OCI-LY7 (cell line): ENCODE data around the gene MTCH1.

ENCODE experiments used
- EZH2phosphoT487 ChIP-seq: fragments of 200-600 bp; sonication (generic); IDR thresholded peaks from 2 replicates; pipeline ENCODE4 v1.6.1; 2018; ENCODE audit warnings: low read depth, borderline replicate concordance, mild to moderate bottlenecking, mixed run types, antibody characterized with exemption, low read length, moderate library complexity, mixed read lengths
- TF ChIP-seq, protein P1 (sequence below): fragments of 200-600 bp; sonication (generic); conservative IDR thresholded peaks from 2 replicates; pipeline ENCODE4 v1.5.1; 2014; ENCODE audit warnings: mild to moderate bottlenecking, antibody characterized with exemption, low read length, moderate library complexity, mixed read lengths

DNA sequence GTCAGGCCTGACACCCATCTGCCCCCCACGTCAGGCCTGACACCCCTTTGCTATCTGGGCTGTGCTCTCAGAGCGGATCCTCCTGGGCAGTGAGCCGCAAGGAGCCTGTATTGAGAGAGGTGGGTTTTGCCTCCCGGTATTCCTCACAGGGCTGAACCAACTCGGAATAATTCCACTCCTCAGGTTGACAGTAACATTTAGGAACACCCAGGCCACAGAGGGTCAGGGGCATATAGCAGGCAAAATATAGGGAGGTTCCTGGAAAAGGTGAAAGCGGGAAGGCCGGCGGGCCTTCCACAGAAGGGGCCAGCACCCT, 12.7 kb upstream of the MTCH1 start:
- TF ChIP-seq, protein P1, sequence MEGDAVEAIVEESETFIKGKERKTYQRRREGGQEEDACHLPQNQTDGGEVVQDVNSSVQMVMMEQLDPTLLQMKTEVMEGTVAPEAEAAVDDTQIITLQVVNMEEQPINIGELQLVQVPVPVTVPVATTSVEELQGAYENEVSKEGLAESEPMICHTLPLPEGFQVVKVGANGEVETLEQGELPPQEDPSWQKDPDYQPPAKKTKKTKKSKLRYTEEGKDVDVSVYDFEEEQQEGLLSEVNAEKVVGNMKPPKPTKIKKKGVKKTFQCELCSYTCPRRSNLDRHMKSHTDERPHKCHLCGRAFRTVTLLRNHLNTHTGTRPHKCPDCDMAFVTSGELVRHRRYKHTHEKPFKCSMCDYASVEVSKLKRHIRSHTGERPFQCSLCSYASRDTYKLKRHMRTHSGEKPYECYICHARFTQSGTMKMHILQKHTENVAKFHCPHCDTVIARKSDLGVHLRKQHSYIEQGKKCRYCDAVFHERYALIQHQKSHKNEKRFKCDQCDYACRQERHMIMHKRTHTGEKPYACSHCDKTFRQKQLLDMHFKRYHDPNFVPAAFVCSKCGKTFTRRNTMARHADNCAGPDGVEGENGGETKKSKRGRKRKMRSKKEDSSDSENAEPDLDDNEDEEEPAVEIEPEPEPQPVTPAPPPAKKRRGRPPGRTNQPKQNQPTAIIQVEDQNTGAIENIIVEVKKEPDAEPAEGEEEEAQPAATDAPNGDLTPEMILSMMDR = no peak
- no peak for TF ChIP-seq EZH2phosphoT487
